Stimulated activated CD8-positive, alpha-beta memory T cell treated with anti-CD3 and anti-CD28 coated beads, Interleukin-2, amount 100 ng/mL, for 48 hours (primary cell): ENCODE results near the gene ARHGEF17.

Experiments
- DNase-seq, 2 donors: peaks; one replicate each; pipeline ENCODE4 v3.0.0-alpha.2; 2020; ENCODE audit warnings: low read depth in 2 of 2

The ARHGEF17 gene

GRCh38 chr11:73314117-73314961 is 6.3 kb downstream of the ARHGEF17 start:
- no peak for DNase-seq

GRCh38 chr11:73315293-73316020 is 7.4 kb downstream of the ARHGEF17 start:
- no peak for DNase-seq

- DNase-seq: no peak
These were observed 8.3 kb downstream of the ARHGEF17 start for GRCh38 chr11:73316422-73316821.

GRCh38 chr11:73317373-73317772 is 9.3 kb downstream of the ARHGEF17 start:
- no peak for DNase-seq

- no peak for DNase-seq
These were observed 9.7 kb downstream of the ARHGEF17 start for GRCh38 chr11:73317803-73318202.

- no peak for DNase-seq
These were observed 10.5 kb downstream of the ARHGEF17 start for GRCh38 chr11:73318501-73319011.

- DNase-seq: no peak
These were observed 12.9 kb downstream of the ARHGEF17 start for GRCh38 chr11:73320763-73321603.

- no peak for DNase-seq
These were observed 13.7 kb downstream of the ARHGEF17 start for GRCh38 chr11:73321604-73322381.

- no peak for DNase-seq
These were observed 14.6 kb downstream of the ARHGEF17 start for GRCh38 chr11:73322382-73323306.

- no peak for DNase-seq
These were observed 15.4 kb downstream of the ARHGEF17 start for GRCh38 chr11:73323464-73323863.

GRCh38 chr11:73324116-73324515 is 16.0 kb downstream of the ARHGEF17 start:
- no peak for DNase-seq

- no peak for DNase-seq
These were observed 16.6 kb downstream of the ARHGEF17 start for GRCh38 chr11:73324665-73325035.

- no peak for DNase-seq
These were observed 17.2 kb downstream of the ARHGEF17 start for GRCh38 chr11:73325036-73325981.

- DNase-seq: no peak
These were observed 19.1 kb downstream of the ARHGEF17 start for GRCh38 chr11:73326929-73327811.

- DNase-seq: no peak
These were observed 19.8 kb downstream of the ARHGEF17 start for GRCh38 chr11:73327812-73328364.

- DNase-seq: no peak
These were observed 22.6 kb downstream of the ARHGEF17 start for GRCh38 chr11:73330569-73331093.
